Measurements from ENCODE around the gene IRAG1. TPM values are rescaled to one million over a fixed set of nuclear protein-coding genes. Genes with fewer than 3 reads are reported as not detected.

The IRAG1 gene
- total RNA-seq, 1 donor from 2014 or later = 0.54 TPM

DNA sequence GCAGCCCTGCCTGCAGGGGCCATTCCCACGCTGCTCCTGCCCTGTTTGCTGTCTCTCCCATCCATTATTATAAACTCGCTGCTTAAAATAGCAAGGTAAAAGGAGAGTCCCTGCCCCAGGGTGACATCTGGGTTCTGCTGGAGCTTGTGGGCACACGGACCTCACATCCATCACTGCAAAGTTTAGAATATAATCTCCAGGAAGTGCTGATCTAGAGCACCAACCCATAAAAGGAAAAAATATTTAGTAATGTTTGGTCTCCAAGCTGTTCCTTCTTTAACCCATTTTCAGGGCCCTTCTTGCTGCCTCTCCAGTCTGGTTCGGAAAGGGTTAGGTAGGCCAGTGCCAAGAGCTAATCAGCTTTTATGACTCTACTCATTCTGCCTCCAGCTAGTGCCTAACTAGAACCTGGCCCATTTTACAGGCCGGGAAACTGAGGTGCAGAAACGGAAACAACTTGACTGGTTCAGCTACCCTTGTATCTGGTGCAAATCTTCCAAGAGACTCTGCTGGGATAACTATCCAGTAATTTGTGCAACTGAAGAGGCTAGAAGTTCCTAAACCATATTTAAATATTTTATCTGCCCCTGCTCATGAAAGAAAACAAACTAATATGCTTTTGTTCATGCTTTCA is 37.5 kb downstream of the IRAG1 start:
- TF ChIP-seq, protein P1, sequence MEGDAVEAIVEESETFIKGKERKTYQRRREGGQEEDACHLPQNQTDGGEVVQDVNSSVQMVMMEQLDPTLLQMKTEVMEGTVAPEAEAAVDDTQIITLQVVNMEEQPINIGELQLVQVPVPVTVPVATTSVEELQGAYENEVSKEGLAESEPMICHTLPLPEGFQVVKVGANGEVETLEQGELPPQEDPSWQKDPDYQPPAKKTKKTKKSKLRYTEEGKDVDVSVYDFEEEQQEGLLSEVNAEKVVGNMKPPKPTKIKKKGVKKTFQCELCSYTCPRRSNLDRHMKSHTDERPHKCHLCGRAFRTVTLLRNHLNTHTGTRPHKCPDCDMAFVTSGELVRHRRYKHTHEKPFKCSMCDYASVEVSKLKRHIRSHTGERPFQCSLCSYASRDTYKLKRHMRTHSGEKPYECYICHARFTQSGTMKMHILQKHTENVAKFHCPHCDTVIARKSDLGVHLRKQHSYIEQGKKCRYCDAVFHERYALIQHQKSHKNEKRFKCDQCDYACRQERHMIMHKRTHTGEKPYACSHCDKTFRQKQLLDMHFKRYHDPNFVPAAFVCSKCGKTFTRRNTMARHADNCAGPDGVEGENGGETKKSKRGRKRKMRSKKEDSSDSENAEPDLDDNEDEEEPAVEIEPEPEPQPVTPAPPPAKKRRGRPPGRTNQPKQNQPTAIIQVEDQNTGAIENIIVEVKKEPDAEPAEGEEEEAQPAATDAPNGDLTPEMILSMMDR (IDR thresholded peaks at IDR 0.05; ENCODE audit: insufficient read depth, low read length, poor library complexity, severe bottlenecking) = no peak
- Histone ChIP-seq H3K27me3 (ENCODE audit: control insufficient read depth, insufficient read depth, low read length) (no peaks in the 10 kb centered on the region), H3K4me3 (ENCODE audit: low read depth, low read length) (no peak overlapping the region), H3K36me3 (ENCODE audit: control insufficient read depth, insufficient read depth, low read length) (no peaks in the 10 kb centered on the region)
- DNase-seq (ENCODE audit: low read depth) = no peak

DNA sequence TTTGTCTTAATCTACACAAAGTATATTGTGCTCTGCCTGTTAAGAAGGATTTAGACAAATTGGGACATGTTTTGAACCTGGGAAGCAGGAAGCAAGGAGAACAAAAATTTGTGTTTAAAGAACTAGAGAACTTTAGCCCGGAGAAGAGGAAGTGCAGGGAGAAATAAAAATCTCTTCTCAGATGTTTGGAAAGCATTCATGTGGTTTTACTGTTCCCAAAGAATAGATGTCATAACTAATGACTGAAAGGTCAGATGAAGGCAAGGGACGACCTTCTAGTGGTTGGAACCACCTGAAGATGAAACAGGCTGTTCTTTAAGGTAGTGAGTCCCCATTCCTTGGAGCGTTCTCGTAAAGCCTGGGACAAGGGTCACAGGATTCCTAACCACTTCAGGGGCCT is 38.3 kb downstream of the IRAG1 start:
- DNase-seq (ENCODE audit: low read depth) = no peak
- H3K4me3 ChIP-seq (ENCODE audit: low read depth, low read length) = no peak overlapping the region
- no peaks in the 10 kb centered on the region for H3K27me3 ChIP-seq (ENCODE audit: control insufficient read depth, insufficient read depth, low read length)
- H3K36me3 ChIP-seq (ENCODE audit: control insufficient read depth, insufficient read depth, low read length) = no peaks in the 10 kb centered on the region
- TF ChIP-seq, protein P1 (IDR thresholded peaks at IDR 0.05; ENCODE audit: insufficient read depth, low read length, poor library complexity, severe bottlenecking) = no peak

DNA sequence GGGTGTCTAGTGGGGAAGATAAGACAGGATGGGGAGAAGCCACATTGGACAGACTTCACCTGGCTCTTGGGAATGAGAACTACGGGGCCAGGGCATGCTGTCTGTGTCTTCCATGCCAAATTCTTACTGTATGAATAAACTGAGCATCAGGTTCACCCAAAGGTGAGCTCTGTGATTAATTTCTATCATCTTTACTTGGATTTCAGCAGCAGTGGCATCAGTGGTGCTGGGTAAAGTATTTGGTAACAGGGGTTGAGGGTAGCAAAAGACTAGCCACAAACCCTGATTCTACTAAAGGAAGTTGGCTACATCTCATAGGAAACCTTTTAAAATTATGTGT is 38.8 kb downstream of the IRAG1 start:
- DNase-seq (ENCODE audit: low read depth) = no peak
- Histone ChIP-seq H3K36me3 (ENCODE audit: control insufficient read depth, insufficient read depth, low read length) (no peaks in the 10 kb centered on the region), H3K4me3 (ENCODE audit: low read depth, low read length) (no peak overlapping the region), H3K27me3 (ENCODE audit: control insufficient read depth, insufficient read depth, low read length) (no peaks in the 10 kb centered on the region)
- TF ChIP-seq, protein P1 (IDR thresholded peaks at IDR 0.05; ENCODE audit: insufficient read depth, low read length, poor library complexity, severe bottlenecking) = no peak

DNA sequence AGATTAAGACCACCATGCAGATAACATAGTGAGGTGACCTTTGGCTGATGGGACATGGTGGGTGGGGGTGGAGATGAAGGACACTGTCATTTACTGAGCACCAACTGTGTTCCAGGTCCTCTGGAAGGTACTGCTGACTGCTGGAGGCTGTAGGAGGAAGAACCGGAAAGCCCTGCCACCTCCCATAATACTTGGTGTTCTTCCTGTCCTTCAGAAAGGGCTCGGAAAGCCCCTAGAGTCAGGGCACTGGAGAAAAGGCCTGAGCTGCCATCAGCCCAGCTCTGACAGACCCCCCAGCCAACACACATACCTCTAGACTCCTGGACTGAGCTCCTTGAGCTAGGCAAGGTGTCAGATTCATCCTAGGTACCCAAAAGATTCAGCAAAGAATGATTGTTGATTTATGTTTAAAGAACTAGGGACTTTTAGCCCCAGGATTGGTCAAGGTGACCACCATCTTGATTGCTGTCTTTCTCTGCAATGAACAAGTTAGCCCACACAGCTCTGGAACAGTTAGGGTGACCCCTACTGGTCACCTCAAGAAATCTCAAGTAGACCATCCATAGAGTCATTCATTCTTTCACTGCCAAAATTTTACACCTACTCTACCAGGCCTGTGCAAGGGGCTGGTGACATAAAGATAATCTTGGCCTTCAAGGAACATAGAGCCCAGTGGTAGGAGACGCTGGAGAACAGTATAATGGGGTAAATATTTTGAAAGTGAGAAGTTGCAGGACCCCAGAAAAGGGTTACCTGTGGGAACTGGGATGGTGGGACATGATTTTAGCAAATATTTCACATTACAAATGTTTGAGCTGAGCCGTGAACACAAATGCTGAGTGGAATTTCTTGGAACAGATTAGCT is 39.4 kb downstream of the IRAG1 start:
- no peaks in the 10 kb centered on the region for H3K36me3 ChIP-seq (ENCODE audit: control insufficient read depth, insufficient read depth, low read length)
- no peaks in the 10 kb centered on the region for H3K27me3 ChIP-seq (ENCODE audit: control insufficient read depth, insufficient read depth, low read length)
- no peak for DNase-seq (ENCODE audit: low read depth)
- TF ChIP-seq, protein P1 (IDR thresholded peaks at IDR 0.05; ENCODE audit: insufficient read depth, low read length, poor library complexity, severe bottlenecking) = peak; percentile 68
- H3K4me3 ChIP-seq (ENCODE audit: low read depth, low read length) = no peak overlapping the region

DNA sequence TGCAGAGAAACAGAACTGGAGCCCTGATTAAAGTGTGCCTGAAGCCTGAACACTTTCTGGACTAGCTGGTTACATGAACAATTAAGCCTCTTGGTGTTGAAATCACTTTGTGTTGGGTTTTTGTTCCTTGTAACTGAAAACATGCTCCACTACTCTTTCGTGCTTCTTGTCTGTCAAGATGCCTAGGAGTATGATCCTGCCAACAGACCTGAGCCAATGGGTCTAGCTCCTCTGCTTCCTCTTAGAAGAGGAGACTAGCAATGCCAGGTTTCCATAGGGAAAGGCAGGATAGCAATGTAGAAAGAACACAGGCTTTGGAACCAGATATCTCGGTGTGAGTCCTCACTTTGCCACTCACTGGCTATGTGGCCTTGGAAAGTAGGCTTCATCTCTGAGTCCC is 40.3 kb downstream of the IRAG1 start:
- no peak for DNase-seq (ENCODE audit: low read depth)
- H3K4me3 ChIP-seq (ENCODE audit: low read depth, low read length) = no peak overlapping the region
- TF ChIP-seq, protein P1 (IDR thresholded peaks at IDR 0.05; ENCODE audit: insufficient read depth, low read length, poor library complexity, severe bottlenecking) = no peak
- H3K27me3 ChIP-seq (ENCODE audit: control insufficient read depth, insufficient read depth, low read length) = no peaks in the 10 kb centered on the region
- no peaks in the 10 kb centered on the region for H3K36me3 ChIP-seq (ENCODE audit: control insufficient read depth, insufficient read depth, low read length)
